Activated CD8-positive, alpha-beta T cell treated with anti-CD3 and anti-CD28 coated beads for 36 hours (primary cell): Measurements from ENCODE around the gene BPIFB4. TPM values are rescaled to one million over a fixed set of nuclear protein-coding genes. Genes with fewer than 3 reads are reported as not detected.
"Not testable (repeated sequence)": the region's sequence is repeated elsewhere in the genome, so short reads cannot be mapped to it uniquely, and the experiment has no call there.

Source experiments
- ATAC-seq: fragments of 200-7000 bp; cut with Tn5 transposase; one replicate; pipeline ENCODE4 v1.10.0; 2021; ENCODE audit warnings: mild to moderate bottlenecking, moderate library complexity
- CTCF ChIA-PET: fragments of 350-600 bp; sonication (Branson Sonifier 250); formaldehyde crosslinking; loops from one replicate; lab custom pipeline; 2021; ENCODE audit warnings: antibody characterized with exemption; lab: Charles Lee
- POLR2A ChIA-PET: fragments of 350-600 bp; sonication (Branson Sonifier 250); formaldehyde crosslinking; loops from one replicate; lab custom pipeline; 2021; ENCODE audit warnings: antibody characterized with exemption; lab: Charles Lee
- DNase-seq: peaks from one replicate; pipeline ENCODE4 v3.0.0-alpha.2; 2020
- H3K27ac Mint-ChIP-seq: one replicate; pipeline ENCODE4 v1.8.0; 2021; ENCODE audit warnings: mild to moderate bottlenecking, mixed read lengths
- H3K27me3 Mint-ChIP-seq: one replicate; pipeline ENCODE4 v1.8.0; 2021; ENCODE audit warnings: mixed read lengths
- H3K36me3 Mint-ChIP-seq: one replicate; pipeline ENCODE4 v1.8.0; 2021; ENCODE audit warnings: low read depth, mixed read lengths
- H3K4me1 Mint-ChIP-seq: one replicate; pipeline ENCODE4 v1.8.0; 2021; ENCODE audit warnings: low read depth, mixed read lengths
- H3K4me3 Mint-ChIP-seq: one replicate; pipeline ENCODE4 v1.8.0; 2021; ENCODE audit warnings: mild to moderate bottlenecking, moderate library complexity, mixed read lengths
- H3K9me3 Mint-ChIP-seq: one replicate; pipeline ENCODE4 v1.8.0; 2021; ENCODE audit warnings: mixed read lengths
- CTCF ChIP-seq: fragments of 200-600 bp; IDR thresholded peaks from one replicate; pipeline ENCODE4 v1.8.0; 2022; ENCODE audit warnings: antibody characterized with exemption, mild to moderate bottlenecking
- intact Hi-C: fragments of 100-400 bp; cut with micrococcal nuclease; formaldehyde crosslinking; loops from one replicate; pipeline ENCODE4 v1.10.0; 2022
- total RNA-seq, 2 experiments: library from RNA; stranded (reverse); gene quantifications; one replicate each; pipeline ENCODE4 v1.2.3, GENCODE V29; 2021

BPIFB4 gene
- total RNA-seq, 2 experiments from 2014 or later: not detected

GRCh38 chr20:33042430-33042829 lies 37.0 kb upstream of the BPIFB4 start:
- POLR2A ChIA-PET: no interaction called here

GRCh38 chr20:33042983-33043730 lies 36.3 kb upstream of the BPIFB4 start:
- CTCF ChIA-PET: interaction anchor here (0.9 kb wide), 1 partner anchor 36 kb away, joined by 3 read pairs; no protein-coding TSS in a partner anchor
- Mint-ChIP-seq H3K27me3 (no peaks in the 10 kb centered on the region), H3K4me1 (no peaks in the 10 kb centered on the region), H3K36me3 (no peaks in the 10 kb centered on the region), H3K9me3 (peaks cover 14% of the 10 kb centered on the region), H3K4me3 (no peak overlapping the region), H3K27ac (no peak overlapping the region)
- TF ChIP-seq CTCF: no peak
- ATAC-seq (no peak), DNase-seq (no peak)
- POLR2A ChIA-PET: no interaction called here
- intact Hi-C loops: no loop called here

More at GRCh38 chr20:33042430-33042829, 37.0 kb upstream of the BPIFB4 start:
- Mint-ChIP-seq H3K4me1 (no peaks in the 10 kb centered on the region), H3K36me3 (no peaks in the 10 kb centered on the region), H3K27me3 (no peaks in the 10 kb centered on the region), H3K4me3 (no peak overlapping the region), H3K27ac (no peak overlapping the region), H3K9me3 (peaks cover 14% of the 10 kb centered on the region)
- no peak for TF ChIP-seq CTCF
- CTCF ChIA-PET: no interaction called here
- ATAC-seq: no peak
- intact Hi-C loops: no loop called here
- DNase-seq: no peak

- H3K27ac Mint-ChIP-seq: no peak overlapping the region
- ChIA-PET CTCF (interaction anchor here (0.9 kb wide), 1 partner anchor 35 kb away, joined by 3 read pairs; no protein-coding TSS in a partner anchor), POLR2A (no interaction called here)
- H3K27me3 Mint-ChIP-seq: no peaks in the 10 kb centered on the region
- DNase-seq (no peak), ATAC-seq (no peak)
- H3K9me3 Mint-ChIP-seq: peaks cover 14% of the 10 kb centered on the region
- H3K4me3 Mint-ChIP-seq: no peak overlapping the region
- TF ChIP-seq CTCF: no peak
- H3K4me1 Mint-ChIP-seq: no peaks in the 10 kb centered on the region
- intact Hi-C loops: no loop called here
- no peaks in the 10 kb centered on the region for H3K36me3 Mint-ChIP-seq
These were observed 35.7 kb upstream of the BPIFB4 start for GRCh38 chr20:33043731-33044181.

- H3K4me1 Mint-ChIP-seq, H3K36me3 Mint-ChIP-seq, intact Hi-C loops, H3K27ac Mint-ChIP-seq, POLR2A ChIA-PET, H3K4me3 Mint-ChIP-seq, DNase-seq, CTCF ChIA-PET, ATAC-seq, H3K27me3 Mint-ChIP-seq: not testable (repeated sequence)
- peaks cover 14% of the 10 kb centered on the region for H3K9me3 Mint-ChIP-seq
These were observed 34.2 kb upstream of the BPIFB4 start for GRCh38 chr20:33045129-33045721.

- POLR2A ChIA-PET: no interaction called here
- H3K27me3 Mint-ChIP-seq: no peaks in the 10 kb centered on the region
- no peak for ATAC-seq
These were observed 33.0 kb upstream of the BPIFB4 start for GRCh38 chr20:33046412-33046811.

More at GRCh38 chr20:33046412-33046811, 33.0 kb upstream of the BPIFB4 start:
- Mint-ChIP-seq H3K4me1 (no peaks in the 10 kb centered on the region), H3K27ac (no peak overlapping the region), H3K9me3 (peaks cover 14% of the 10 kb centered on the region), H3K4me3 (no peak overlapping the region), H3K36me3 (no peaks in the 10 kb centered on the region)
- TF ChIP-seq CTCF: no peak
- no peak for DNase-seq
- intact Hi-C loops: no loop called here
- CTCF ChIA-PET: no interaction called here
